Measurements from ENCODE around the gene ITPRIP.

Gene ITPRIP, protein sequence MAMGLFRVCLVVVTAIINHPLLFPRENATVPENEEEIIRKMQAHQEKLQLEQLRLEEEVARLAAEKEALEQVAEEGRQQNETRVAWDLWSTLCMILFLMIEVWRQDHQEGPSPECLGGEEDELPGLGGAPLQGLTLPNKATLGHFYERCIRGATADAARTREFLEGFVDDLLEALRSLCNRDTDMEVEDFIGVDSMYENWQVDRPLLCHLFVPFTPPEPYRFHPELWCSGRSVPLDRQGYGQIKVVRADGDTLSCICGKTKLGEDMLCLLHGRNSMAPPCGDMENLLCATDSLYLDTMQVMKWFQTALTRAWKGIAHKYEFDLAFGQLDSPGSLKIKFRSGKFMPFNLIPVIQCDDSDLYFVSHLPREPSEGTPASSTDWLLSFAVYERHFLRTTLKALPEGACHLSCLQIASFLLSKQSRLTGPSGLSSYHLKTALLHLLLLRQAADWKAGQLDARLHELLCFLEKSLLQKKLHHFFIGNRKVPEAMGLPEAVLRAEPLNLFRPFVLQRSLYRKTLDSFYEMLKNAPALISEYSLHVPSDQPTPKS

DNA sequence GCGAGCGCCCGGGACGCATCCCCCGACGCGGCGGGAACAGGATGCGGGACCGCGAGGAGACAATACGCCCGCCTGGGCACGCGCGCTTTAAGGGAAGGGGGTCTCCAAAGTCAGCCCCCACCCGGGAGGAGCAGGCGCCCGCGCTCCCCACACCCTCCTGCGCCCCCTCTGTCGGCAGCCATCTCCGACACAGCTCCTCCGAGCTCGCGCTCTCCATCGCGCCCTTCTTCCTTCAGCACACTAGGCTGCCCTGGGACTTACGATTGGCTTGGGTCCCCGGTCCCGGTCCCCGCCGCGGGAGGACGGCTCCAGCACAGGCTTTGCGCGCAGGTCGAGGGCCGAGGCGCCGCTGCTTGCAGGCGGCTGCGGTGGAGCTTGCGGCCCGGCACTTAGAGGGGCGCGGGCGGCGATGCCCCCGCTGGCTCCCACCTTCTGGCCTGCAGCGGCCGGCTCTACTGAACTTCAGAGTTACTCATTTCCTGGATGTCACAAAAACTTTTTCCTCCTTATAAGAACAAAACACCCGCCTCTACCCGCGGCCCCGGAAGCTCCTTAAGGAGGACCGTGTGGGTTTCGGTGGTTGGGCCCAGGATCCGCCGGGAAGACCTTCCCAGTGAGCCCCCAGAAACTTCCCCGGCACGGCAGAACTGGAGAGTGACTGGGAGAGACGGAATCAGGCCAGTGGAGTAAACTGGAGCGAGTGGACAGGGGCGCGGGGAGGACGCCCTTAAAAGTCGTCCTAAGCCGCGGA is at the start of gene ITPRIP:
Gene ITPRIP, minus strand, starts transcription at position 481 of the 751 bp plus-strand sequence. CDS start 22,414 bp downstream, outside the sequence.
- peak; percentile 58 for DNase-seq (ENCODE audit: low spot score)

DNA sequence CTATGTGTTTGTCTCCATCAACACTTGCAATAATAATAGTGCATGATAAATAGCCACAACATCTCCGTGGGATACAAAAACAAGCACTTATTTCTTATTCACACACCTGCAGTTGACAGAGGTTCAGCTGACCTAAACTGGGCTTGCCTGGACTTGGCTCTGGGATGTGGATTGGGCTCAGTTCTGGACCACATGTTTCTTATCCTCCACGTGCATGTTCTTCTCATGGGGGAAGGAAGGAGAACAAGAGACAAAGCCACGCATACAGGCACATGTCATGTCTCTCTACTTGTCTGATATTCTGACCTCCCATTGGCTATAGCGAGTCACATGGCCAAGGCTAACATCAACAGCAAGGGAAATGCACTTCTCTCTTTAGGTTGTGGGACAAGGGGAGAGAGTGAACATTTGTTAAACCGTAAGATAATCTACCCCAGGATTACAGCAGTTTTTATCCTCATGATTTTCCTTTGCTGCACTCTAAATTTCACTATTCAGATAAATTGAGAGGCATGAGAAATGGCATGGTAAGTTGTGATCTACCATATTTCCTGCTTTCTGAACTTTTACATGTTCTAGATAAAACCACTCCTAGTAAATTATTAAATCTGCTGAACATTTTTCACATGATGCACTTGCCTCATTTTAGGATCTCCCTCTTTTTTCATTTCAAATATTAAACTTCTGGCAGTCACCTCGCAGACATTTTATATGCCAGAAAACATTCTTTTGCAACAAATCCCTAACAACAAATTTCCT is 49.0 kb upstream of the ITPRIP start:
- no peak for DNase-seq (ENCODE audit: low spot score)

DNA sequence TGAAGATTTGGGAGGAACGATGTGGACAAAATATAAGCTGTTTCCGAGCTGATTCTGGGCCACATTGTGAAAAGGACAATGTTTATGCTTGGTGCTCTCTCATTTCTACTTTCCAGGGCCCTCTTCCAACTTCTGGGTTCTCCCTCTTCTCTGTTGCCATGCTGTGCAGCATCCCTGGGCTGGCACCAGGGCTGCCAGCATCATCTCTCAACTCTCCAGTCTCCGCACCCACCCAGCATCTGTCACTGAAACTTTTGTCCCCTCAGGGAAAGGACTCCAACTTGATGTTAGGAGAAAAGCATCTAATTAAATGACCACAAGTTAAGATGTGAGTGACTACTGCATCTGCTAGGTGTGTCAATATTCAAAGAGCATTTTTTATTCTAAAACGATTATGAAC is 42.1 kb upstream of the ITPRIP start:
- DNase-seq (ENCODE audit: low spot score): no peak

DNA sequence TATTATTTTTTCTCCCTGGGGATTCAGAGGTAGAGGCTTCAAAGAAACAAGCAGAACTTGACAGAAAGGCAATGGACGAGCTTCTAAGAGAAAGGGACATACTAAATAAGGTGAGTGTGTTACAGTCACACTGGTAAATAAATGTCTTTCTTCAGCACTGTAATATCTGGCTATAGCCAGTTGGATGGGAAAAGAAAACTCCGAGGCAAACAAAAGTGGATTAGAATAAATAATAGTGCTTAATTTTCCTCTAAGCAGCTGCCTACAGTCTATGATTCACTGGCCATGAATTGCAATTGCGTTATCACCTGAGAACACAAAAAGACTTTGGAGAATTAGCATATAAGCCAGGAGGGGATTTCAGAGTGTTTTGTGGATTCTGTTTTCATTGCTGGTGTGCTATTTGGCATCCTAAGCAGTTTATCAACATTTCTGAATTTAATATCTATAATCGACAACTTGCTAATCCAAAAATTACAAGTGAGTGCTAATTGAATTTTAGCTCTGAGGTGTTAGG is 38.6 kb upstream of the ITPRIP start:
- no peak for DNase-seq (ENCODE audit: low spot score)

DNA sequence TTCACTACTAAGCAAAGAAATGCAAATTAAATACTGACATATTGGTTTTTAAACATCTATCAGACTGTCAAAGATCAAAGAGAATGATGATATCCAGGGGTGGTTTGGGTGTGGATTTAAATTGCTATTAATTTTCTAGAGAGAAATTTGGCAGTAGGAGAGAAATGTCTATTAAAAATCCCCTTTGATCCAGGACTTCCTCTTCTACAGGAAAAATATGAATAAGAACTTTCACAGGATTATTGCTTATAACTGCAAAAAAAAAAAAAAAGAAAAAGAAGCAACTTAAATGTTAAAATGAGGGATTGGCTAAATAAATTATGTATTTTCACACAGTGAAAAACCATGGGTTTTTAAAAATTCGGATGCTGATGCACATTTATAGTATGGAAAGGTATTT is 36.3 kb upstream of the ITPRIP start:
- DNase-seq (ENCODE audit: low spot score): no peak

DNA sequence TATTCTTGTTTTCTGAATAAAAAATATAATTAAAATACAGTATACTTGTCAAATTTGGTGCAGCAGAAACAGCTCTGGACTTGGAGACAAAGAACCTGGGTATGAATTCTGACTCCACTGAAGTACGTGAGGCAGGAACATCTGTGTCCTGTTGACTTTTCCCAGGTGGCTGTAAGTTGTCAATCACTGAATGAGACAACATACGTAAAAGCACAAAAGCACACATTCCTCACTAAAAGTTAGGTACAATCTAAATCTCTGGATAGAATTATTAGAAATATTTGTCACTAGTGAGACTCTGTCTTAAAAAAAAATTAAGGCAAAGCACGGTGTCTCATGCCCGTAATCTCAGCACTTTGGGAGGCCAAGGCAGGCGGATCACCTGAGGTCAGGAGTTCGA is 33.5 kb upstream of the ITPRIP start:
- DNase-seq (ENCODE audit: low spot score): no peak

DNA sequence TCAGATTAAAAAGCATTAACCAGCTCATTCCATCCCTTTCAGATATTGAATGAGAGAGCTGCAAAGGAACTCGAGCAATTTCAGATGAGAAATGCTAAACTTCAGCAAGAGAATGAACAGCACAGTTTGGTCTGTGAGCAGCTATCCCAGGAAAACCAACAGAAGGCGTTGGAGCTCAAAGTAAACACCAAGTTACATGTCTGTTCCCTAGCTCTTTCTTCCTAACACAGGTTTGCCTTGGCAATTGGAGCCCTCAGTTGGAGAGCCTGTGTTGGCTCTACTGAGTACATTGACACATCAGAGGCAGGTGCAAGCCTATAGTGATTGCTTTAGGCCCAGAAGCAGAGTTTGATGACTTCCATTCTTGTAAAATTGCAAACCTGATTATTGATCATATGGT is 30.1 kb upstream of the ITPRIP start:
- no peak for DNase-seq (ENCODE audit: low spot score)

DNA sequence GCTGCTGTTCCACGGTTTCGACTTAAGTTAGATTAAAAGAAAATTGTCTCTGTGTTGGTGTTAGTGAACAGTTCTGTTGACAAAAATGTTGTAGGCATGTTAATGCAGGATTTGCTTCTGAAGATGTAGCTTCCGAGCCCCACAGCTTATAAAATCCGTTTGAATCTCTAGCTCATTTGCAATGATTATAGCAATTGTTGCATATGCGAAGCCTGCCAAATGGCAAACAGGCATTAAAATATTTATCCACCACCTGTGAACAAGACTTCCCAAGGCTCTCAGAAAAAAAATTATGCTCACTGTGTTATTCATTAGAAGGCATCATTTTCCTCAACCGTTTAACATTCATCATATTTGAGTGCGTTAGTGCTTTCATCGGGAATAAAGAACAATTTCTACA is 29.6 kb upstream of the ITPRIP start:
- DNase-seq (ENCODE audit: low spot score): no peak

DNA sequence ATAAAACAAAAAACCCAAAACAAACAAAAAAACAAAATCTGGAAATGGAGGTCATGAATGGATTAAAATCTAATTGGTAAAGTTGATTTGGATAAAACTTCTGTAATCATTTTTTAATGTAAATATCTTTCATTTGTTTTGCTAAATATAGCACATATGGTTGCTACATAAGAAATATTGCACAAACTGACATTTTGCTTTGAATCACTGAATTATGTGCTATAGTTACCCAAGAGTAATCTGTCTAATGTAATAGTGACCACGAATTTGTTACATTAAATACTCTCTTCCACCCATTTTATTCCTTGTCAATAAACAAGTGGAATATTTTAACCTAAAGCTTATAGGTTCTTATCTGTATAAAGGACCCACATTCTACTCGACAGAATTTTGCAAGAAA is 21.5 kb upstream of the ITPRIP start:
- no peak for DNase-seq (ENCODE audit: low spot score)

DNA sequence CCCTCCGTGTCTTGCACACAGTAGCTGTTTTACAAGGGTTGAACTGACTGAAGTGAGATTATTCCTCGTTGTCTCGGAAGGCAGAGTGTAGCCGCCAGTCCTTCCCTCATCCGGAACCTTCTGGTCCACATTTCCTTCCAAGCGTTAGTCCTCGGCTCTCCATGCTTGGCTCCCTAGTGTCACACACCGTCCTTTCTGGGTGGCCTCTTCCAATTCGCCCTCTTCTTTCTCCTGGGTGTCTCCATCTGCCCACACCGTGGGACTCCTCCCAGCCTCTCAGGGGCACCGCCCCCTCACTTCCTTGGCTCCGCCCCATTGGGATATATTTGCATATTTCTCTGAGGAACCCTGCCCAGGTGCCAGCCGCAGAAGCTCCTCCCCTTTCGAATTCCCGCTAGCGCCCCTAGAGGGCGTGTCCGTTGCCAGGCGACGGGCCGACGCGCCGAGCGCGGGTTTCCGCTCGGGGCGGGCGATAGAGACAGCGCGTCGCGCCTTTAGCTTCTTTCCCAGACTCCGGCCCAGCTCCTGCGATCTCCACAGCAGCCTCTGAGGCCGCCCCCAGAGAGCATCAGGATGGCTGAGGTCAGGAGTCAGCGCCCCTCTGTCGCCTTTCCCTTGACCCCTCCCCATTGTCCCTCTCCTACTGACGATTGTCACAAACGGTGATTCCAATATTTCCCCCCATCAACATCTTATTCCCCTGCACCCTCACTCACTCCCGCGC is 15.2 kb upstream of the ITPRIP start, which contains the start of gene CFAP58:
Gene CFAP58, plus strand, starts transcription at position 509 of the 724 bp plus-strand sequence. Its CDS starts 65 bp downstream, at position 574.
- DNase-seq (ENCODE audit: low spot score): peak; percentile 86

DNA sequence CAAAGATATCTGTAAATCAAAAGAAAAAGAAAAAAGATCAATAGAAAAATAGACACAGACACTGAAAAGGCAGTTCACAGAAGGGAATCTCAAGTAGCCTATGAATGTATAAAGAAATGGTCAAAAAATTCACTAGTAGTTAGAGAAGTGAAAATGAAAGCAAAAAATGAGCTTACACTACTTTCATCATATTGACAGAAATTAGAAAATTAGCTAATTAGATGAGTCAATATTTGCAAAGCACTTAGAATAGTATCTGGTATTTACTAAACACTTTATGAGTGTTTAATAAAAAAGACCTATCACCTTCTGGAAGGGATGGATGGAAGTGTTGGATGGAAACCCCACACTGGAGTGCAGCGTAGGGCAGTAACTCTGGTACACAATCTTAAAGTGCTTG is 13.7 kb upstream of the ITPRIP start:
- DNase-seq (ENCODE audit: low spot score): no peak

DNA sequence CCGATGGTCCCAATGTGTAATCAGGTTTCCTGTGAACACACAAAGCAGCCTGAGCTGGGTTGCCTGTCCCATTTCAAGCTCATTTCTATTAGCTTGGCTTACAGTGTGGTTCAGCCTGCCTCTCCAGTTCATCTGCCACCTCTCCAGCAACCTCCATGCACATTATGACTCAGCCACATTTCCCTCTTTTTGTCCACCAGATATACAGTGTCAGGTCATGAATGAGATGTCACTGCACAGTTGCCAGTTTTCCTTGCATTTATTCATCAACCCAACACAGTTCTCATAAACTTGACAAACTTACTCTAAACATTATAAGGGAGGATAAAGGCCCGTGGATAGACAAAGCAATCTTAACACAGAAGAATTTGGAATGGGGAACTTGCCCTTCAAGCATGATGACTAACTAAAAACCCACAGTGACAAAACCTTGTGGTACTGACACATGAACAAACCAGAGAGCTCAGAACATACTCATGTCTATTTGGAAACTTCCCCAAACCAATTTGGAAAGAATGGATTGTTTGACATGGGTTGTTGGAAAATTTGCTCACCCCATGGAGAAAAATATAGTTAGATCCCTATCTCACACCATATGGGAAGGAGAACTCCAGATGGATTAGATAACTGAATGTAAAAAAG is 12.9 kb upstream of the ITPRIP start:
- peak; percentile 9 for DNase-seq (ENCODE audit: low spot score)

DNA sequence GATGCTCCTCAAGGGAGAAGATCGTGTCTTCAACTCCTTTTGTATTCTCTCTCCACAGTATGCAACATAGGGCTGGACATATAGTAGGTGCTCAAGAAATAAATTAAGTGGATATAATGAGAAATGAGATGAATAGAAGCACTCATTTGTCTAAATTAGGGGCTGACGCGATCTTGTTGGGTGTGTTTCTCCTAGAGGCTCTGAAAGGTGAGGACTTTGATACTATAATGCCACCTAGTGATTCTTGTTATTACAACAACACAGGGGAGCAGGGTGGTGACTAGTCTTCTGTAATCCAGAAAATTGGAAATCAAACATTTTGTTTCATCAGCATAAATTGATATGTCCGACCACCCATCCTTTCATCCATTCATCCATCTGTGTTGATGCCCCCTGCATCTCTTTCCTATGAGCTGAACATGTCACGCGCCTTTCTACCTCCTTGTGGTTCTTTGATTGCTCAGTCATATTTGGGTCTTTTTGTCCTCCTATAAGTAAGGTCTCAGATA is 11.9 kb upstream of the ITPRIP start:
- DNase-seq (ENCODE audit: low spot score): peak; percentile 80

DNA sequence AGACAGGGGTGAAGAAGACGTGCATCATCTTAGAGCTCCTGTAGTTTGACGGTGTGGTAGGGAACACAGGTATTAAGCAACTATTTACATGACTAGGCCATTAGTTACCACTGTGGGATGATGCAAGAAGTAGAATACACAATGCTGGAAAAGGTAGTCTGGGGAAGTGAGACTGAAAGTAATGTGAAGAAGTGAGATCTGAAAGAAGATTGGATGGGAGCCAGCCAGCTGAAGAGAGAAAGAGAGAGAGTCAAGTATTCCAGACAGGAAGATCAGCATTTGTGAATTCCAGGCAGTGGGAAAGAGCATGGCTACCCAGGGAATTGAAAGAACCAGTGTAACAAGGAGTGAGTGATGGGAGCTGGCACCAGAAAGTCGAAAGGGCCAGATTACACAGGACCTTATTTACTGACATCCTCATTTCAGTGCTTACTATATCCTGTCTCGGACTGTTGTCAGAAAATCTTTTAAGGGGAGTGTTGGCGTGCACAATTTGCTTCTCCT is 11.4 kb upstream of the ITPRIP start:
- peak; percentile 72 for DNase-seq (ENCODE audit: low spot score)

DNA sequence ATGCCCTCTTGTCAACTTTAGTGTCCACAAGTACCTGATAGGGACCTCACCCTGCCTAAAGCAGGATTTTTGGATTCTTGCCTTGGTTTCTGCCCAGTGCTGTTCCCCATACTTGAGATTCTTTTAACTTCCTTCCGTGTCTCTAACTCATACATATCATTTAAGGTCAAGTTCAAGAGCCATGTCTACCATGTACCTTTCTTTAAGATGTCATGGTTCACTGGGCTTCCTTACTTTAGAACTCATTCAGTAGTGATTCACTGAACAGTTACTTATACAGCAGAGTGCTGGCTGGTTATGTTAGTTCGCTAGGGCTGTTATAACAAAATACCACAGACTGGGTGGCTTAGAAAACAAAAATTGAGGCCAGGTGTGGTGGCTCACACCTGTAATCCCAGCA is 10.3 kb upstream of the ITPRIP start:
- no peak for DNase-seq (ENCODE audit: low spot score)

DNA sequence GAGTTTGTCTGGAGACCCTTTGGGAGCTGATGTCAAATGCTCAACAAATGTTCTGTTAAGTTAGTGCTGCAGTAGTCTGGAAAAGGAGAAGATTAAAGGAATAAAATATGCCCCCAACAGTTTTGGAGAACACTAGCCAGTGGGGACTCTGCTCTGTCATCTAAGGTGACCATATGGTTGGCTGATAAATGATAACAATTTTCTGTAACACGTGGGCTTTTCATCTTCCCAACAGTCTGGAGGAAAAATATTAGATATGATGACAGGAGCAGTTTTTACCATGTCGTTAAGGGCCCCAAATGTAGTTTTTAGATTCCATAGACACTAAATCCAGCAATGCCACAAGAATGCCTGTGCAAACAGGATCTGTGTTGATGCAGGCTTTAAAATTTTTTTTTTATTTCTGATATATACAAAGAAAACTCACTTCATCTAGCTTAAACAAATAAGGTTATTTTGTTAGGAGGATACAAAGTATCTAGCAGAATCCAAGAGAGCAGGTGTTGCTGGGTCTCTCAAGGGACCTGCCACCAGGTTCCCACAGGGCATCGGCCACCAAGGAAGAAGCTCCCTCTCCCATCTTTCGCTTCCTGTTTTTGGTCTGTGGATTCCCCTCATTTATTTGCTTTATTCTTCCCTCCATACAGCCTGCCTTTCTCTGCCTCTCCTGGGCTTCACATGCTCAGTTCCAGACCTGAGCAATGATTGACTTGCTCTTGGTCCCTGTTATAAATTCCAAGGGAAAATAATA is 9.2 kb upstream of the ITPRIP start:
- DNase-seq (ENCODE audit: low spot score): no peak

DNA sequence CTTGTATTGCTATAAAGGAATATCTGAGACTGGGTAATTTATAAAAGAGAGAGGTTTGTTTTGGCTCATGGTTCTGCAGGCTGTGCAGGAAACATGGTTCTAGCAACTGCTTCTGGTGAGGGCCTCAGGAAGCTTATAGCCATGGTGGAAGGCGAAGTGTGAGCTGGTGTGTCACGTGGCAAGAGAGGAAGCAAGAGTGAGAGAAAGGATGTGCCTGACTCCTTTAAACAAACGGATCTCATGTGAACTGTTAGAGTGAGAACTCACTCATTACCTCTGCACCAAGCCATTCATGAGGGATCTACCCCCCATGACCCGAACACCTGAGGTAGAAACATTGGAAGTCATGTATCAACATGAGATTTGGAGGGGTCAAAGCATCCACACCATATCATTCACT is 7.7 kb upstream of the ITPRIP start:
- DNase-seq (ENCODE audit: low spot score): peak; percentile 16

DNA sequence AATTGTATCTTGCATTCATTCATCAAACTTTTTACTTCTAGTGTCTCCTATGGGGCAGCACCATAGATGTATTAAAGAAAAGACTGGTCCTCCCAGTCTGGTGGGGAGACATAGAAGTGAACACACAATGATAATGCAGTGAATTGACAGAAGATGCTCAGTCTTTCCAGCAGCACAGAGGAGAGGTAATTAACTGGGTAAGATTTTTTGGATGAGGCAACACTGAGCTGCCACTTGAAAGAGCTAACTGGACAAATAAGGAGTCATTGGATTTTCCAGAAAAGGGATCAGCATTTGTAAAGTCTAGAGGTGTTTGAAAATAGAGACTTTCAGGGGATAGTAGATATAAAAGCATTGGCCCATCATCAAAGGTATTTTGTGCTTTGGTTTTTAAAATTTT is 7.2 kb upstream of the ITPRIP start:
- no peak for DNase-seq (ENCODE audit: low spot score)

DNA sequence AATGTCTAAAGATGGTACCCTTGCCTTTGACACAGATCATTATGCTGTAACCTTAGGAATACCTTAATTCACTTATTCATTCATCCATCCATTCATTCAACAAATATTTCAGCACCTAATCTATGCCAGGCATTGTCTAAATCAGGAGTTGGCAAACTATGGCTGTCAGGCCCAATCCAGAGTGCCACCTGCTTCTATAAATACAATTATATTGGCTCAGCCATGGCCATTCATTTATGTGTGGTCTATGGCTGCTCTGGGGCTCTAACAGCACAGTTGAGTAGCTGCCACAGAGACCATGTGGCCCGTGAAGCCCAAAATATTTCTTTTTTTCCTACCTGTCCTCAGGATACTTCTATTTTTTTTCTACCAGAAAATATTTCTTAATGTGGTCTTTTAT is 6.0 kb upstream of the ITPRIP start:
- DNase-seq (ENCODE audit: low spot score): no peak

DNA sequence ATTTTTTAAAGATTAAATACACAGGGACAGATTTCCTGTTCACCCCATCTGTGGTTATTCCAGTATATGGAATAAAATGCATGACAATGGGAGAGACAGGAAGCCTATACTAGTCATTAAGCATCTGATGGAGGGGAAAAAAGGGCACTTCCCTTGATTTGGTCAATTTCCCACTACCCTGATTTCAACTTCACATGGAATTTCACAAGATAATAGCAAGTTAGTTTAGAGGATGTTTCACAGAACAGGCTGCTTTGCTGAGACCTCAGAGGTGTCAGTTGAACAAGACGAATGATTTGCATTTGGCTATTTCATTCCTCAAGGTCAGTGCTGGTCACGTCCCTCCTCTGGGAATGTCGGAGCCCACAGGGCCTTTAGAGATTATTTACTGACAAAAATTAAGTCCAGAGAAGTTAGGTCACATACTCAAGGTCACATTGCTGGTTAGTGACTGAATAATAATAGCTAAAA is 4.7 kb upstream of the ITPRIP start:
- no peak for DNase-seq (ENCODE audit: low spot score)

All from Ammon's horn (tissue), 1 donor.